AG10803 (cell line): ENCODE measurements around the gene ATP2B2.

Source experiments
- DNase-seq: peaks from one replicate; pipeline ENCODE4 v3.0.0; 2010; ENCODE audit warnings: low read depth
- H3K4me3 ChIP-seq: 2 replicates; pipeline ENCODE4 v1.5.1; 2011; ENCODE audit warnings: mild to moderate bottlenecking, low read length, control low read depth
- TF ChIP-seq, protein P1 (sequence below): conservative IDR thresholded peaks from 2 replicates; pipeline ENCODE4 v1.5.1; 2011; ENCODE audit warnings: mild to moderate bottlenecking, low read length, control low read depth, inconsistent platforms

The ATP2B2 gene

DNA sequence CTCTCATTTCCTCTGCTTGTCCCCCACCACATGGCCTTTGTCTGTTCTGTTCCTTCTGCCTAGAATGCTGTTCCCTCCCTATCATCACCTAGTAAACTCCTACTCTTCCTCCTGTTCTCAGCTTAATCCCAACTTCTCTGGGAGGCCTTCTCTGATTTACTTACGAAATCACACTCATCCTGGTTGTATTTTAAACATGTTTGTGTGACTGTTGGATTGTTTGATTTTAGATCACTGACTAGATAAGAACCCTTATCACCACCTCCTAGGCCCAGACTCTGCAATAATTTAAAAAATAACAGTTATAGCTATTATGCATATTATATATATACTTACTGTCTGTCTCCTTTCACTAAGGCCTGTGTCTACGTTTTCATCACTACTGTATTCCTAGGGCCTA, 26.1 kb downstream of the ATP2B2 start:
- no peak for DNase-seq
- H3K4me3 ChIP-seq: no peak overlapping the region
- TF ChIP-seq, protein P1, sequence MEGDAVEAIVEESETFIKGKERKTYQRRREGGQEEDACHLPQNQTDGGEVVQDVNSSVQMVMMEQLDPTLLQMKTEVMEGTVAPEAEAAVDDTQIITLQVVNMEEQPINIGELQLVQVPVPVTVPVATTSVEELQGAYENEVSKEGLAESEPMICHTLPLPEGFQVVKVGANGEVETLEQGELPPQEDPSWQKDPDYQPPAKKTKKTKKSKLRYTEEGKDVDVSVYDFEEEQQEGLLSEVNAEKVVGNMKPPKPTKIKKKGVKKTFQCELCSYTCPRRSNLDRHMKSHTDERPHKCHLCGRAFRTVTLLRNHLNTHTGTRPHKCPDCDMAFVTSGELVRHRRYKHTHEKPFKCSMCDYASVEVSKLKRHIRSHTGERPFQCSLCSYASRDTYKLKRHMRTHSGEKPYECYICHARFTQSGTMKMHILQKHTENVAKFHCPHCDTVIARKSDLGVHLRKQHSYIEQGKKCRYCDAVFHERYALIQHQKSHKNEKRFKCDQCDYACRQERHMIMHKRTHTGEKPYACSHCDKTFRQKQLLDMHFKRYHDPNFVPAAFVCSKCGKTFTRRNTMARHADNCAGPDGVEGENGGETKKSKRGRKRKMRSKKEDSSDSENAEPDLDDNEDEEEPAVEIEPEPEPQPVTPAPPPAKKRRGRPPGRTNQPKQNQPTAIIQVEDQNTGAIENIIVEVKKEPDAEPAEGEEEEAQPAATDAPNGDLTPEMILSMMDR: no peak

DNA sequence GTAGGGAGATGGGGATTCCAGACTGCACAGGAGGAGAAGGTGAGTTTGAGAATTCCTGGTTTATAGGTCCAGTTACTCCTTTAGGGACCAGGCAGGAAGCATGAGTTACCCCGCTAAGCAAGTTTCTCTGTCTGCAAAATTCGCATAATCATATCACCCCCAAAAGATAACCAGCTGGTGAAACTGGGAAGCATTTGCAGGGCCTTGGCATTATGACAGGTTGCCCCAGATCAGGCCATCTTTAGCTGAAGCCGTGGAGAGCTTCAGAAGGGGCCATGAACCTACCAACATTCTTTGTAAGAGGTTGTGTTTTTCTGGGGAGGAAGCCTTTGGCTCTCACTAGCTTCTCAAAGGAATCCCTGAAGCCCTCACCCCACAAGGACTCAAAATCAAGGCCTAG, 29.4 kb downstream of the ATP2B2 start:
- TF ChIP-seq, protein P1: no peak
- no peak overlapping the region for H3K4me3 ChIP-seq
- DNase-seq: no peak

DNA sequence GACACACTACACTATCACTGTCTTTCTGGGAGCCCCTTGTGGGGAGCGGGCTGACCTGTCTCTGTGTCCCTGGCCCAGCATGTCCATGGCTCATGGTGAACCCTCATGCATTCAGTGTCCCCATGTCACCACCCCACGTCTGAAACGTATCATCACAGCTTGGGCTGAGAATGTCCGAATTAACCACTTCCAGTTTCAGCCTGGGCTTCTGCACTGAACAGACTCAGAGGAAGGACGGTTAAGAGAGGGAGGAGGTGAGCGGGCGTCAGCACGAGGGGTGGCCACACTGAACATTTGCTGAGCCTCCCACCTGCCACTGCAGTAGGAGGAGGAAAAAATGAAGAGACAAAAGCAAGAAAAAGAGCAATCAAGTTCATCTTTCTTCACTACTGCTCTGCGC, 30.5 kb downstream of the ATP2B2 start:
- no peak for DNase-seq
- TF ChIP-seq, protein P1: no peak
- no peak overlapping the region for H3K4me3 ChIP-seq

DNA sequence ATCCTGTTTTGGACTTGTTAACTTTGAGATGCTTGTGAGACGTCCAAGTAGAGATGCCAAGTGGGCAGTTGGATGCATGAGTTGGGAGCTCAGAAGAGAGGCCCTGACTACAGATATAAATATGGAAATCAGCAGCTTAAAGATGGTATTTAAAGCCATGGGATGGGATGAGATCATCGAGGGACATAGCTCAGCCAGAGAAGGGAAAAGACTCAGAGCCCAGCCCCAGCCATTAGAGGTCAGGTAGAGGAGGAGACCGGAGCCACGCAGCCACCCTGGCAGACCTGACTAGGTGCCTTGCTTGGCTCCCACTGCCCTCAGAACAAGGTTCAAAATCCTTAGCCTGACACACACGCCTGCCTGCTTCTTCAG, 31.1 kb downstream of the ATP2B2 start:
- DNase-seq: no peak
- TF ChIP-seq, protein P1: no peak

DNA sequence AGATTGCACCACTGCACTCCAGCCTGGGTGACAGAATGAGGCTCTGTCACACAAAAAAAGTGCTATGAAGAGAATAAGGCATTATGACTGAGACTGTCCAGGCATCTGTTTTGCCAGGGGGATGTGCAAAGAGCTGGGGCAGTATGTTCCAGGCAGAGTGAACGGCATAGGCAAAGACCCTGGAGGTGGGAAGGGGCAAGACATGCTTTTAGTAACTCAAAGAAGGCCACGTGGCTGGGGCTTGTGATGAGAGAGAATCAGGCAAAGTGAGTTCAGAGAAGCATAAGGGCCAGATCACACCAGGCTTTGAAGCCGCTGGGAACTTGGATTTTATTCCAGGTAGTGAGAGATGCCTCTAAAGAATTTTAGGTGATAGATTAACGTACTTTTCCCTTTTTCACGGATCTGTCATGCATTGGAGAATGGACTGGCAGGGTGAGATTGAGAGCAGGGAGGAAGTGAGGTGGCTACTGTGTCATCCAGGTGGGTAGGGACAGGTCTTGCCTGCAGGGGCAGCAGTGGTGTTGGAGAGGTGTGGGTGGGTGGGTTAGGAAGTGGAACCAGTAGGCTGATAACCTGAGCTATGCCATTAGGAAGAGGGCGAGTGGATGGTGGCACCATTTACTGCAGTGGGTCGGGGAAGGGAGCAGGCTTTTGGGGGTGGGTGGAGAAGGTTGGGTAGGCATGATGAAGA, 31.7 kb downstream of the ATP2B2 start:
- TF ChIP-seq, protein P1: no peak
- DNase-seq: no peak
- H3K4me3 ChIP-seq: no peak overlapping the region

More for the DNA sequence above, 31.1 kb downstream of the ATP2B2 start:
- no peak overlapping the region for H3K4me3 ChIP-seq

DNA sequence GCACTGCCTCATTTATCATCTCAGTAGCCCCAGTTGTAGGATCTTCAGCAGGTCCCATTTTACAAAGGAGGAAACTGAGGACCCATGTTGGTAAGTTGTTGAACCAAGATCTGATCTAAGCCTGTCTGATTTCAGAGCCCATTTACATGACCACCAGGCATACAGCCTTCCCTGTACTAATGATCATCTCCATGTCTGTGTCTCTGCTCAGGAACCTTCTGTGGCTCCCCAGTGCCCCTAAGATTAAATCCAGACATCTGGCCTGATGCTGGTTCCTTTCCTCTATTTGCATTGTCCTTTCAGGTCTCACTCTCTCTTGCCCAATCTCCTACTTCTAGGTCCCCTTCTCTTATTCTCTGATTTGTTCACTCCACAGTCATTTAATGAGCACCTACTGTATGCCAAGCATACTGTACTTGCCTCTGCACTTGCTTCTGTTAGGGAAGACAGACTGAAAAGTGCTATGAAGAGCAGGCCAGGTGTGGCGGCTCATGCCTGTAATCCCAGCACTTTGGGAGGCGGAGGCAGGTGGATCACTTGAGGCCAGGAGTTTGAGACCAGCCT, 32.4 kb downstream of the ATP2B2 start:
- DNase-seq: no peak
- no peak overlapping the region for H3K4me3 ChIP-seq
- TF ChIP-seq, protein P1: no peak

DNA sequence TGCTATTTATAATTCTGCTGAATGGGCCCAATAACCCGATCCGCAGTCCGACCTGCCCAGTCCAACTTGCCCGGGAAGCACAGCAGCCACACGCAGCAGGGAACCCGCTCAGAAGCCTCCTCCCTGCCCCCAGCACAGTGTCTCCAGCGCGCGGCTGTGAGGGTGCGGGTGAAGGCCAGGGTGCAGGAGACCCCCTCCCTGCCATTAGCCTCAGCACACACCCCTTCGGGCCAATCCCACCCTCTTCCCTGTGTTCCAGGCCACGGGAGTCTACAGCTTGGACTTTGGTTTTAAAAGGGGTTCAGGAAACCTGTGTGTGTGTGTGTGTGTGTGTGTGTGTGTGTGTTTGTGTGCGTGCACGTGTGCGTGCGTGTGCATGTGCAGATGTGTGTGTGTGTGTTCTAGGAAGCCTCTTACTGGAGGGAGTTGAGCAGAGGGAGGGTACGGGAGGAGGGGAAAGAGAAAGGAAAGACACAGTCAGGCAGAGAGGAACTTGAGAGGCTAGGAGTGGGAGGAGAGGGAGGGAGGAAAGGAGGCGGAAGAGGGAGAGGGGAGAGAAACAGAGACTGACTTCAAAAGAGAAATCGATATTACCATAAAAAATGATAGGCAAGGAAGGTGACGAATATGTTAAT, 34.2 kb downstream of the ATP2B2 start:
- DNase-seq: no peak
- TF ChIP-seq, protein P1: no peak
- H3K4me3 ChIP-seq: no peak overlapping the region
